ENCODE results near the gene MTA2.

- no peak for TF ChIP-seq RARB (CRISPR knock-in tag; IDR thresholded peaks at IDR 0.05)
- no peak for TF ChIP-seq ZC3H10 (CRISPR knock-in tag; IDR thresholded peaks at IDR 0.05)
Measured at GRCh38 chr11:62593434-62594044, 8.1 kb downstream of the MTA2 start.

Data from SK-N-SH treated with all-trans-retinoic acid at 6 μM for 48 hours (cell line).